Measurements from ENCODE around the gene MRGPRE.
"Not testable (repeated sequence)": the region's sequence is repeated elsewhere in the genome, so short reads cannot be mapped to it uniquely, and the experiment has no call there.

GRCh38 chr11:3280662-3281061 is 48.4 kb upstream of the MRGPRE start:
- TF ChIP-seq CTCF (IDR thresholded peaks at IDR 0.05; ENCODE audit: low read length); EZH2 (optimal IDR thresholded peaks at IDR 0.05; ENCODE audit: low read depth, low read length): not testable (repeated sequence)
